Right lobe of liver (tissue), 6 donors: Measurements from ENCODE around the gene NBPF6. TPM values are rescaled to one million over a fixed set of nuclear protein-coding genes. Genes with fewer than 3 reads are reported as not detected.
A peak's percentile ranks its signal among the peaks of the same experiment; 100 is the strongest.
"Not testable (repeated sequence)": the region's sequence is repeated elsewhere in the genome, so short reads cannot be mapped to it uniquely, and the experiment has no call there.

Source experiments
- ATAC-seq, 4 donors: fragments of 200-7000 bp; cut with Tn5 transposase; one replicate each; pipeline ENCODE4 v1.9.1; 2020; ENCODE audit warnings: mild to moderate bottlenecking in 4 of 4, moderate library complexity in 4 of 4
- DNase-seq, 3 donors: peaks; one replicate each; pipeline ENCODE4 v3.0.0-alpha.2; 2020
- H3K27ac ChIP-seq, 3 donors: fragments of 200-600 bp; one replicate each; pipeline ENCODE4 v1.8.0; 2022
- H3K27me3 ChIP-seq, 2 donors: fragments of 200-600 bp; one replicate each; pipeline ENCODE4 v1.8.0; 2022
- H3K36me3 ChIP-seq, 4 donors: fragments of 200-600 bp; sonication (generic) in 1 of 4; one replicate each; pipeline versions ENCODE4 v1.5.1 to v1.8.0; 2017 to 2022; ENCODE audit warnings: control low read depth in 1 of 4
- H3K4me1 ChIP-seq, 4 donors: fragments of 200-600 bp; sonication (generic) in 1 of 4; one replicate each; pipeline versions ENCODE4 v1.5.1 to v1.8.0; 2017 to 2022; ENCODE audit warnings: control low read depth in 1 of 4
- H3K4me3 ChIP-seq, 3 donors: fragments of 200-600 bp; one replicate each; pipeline ENCODE4 v1.8.0; 2022
- H3K9me3 ChIP-seq, 4 donors: fragments of 200-600 bp; sonication (generic) in 1 of 4; one replicate each; pipeline versions ENCODE4 v1.5.1 to v1.8.0; 2017 to 2022; ENCODE audit warnings: control low read depth in 1 of 4
- CTCF ChIP-seq, 4 donors: fragments of 200-600 bp in 3 of 4; fragments of 450-650 bp in 1 of 4; IDR thresholded peaks; one replicate each; pipeline versions ENCODE4 v1.5.1 to v1.8.0; 2016 to 2022; ENCODE audit warnings: antibody characterized with exemption in 4 of 4, mild to moderate bottlenecking in 2 of 4
- POLR2A ChIP-seq: fragments of 450-650 bp; IDR thresholded peaks from one replicate; pipeline ENCODE4 v1.6.1; 2017; ENCODE audit warnings: antibody characterized with exemption, mild to moderate bottlenecking
- WGBS: methylation state at CpG from one replicate; pipeline ENCODE4 v1.1.6; 2018; ENCODE audit warnings: low coverage, low lambda C conversion rate; ENCODE audit not compliant: insufficient coverage; ENCODE audit errors: missing lambda C conversion rate; 5-methylcytosine and 5-hydroxymethylcytosine counted together
- intact Hi-C, 2 donors: fragments of 100-400 bp; cut with DNase I; formaldehyde crosslinking; loops; one replicate each; pipeline versions ENCODE4 v1.11.2 to v1.14.1; 2022
- total RNA-seq, 6 experiments: library from RNA; depleted of rRNA in 2 of 6; stranded (reverse); fragments of >200 nt in 2 of 6; fragmentation: NEBNext Ultra II Directional in 3 of 6; extraction: Animal tissue kit (Norgen Biotek cat#: 25700) in 3 of 6; gene quantifications; one replicate each; pipeline versions ENCODE4 v1.1.0 to v1.2.4, GENCODE V29; 2016 to 2023
- donor health status: DM: no; HTN: yes; CAD: no.
- donor health status: DM: no; HTN: no; CAD: no.
- donor health status: DM: no; HTN: no; CAD: no.
- donor health status: DM: no; HTN: yes; CAD: no.
- donor health status: DM: no; HTN: yes; CAD: no.

Gene NBPF6
- total RNA-seq, 6 experiments from 2014 or later: not detected

- TF ChIP-seq CTCF (IDR thresholded peaks at IDR 0.05) (peak; percentile 80 to 91 (median 85)), POLR2A (no peak)
- intact Hi-C loops: loop anchor here in 1 of 2 donors (10.0 kb wide), 1 partner anchor 52 kb away; the partner anchor contains the start of gene EEIG2
- H3K9me3 ChIP-seq: no peaks in the 10 kb centered on the region
- H3K4me1 ChIP-seq: no peaks in the 10 kb centered on the region
- ATAC-seq (peak; percentile 68 to 83 (median 78)), DNase-seq (no peak)
- no peaks in the 10 kb centered on the region for H3K36me3 ChIP-seq
- H3K27ac ChIP-seq: no peak overlapping the region
- no peak overlapping the region for H3K4me3 ChIP-seq
- no peaks in the 10 kb centered on the region for H3K27me3 ChIP-seq
- 49% methylated on average over 6 of the region's 6 CpGs for WGBS
Measured at GRCh38 chr1:108512239-108513043, 62.3 kb downstream of the NBPF6 start.

- H3K27ac ChIP-seq: no peak overlapping the region
- WGBS: 23% methylated on average over 2 of the region's 2 CpGs
- H3K36me3 ChIP-seq: no peaks in the 10 kb centered on the region
- intact Hi-C loops: loop anchor here in 1 of 2 donors (10.0 kb wide), 1 partner anchor 52 kb away; the partner anchor contains the start of gene EEIG2
- TF ChIP-seq CTCF (IDR thresholded peaks at IDR 0.05) (no peak), POLR2A (no peak)
- H3K4me1 ChIP-seq: no peaks in the 10 kb centered on the region
- H3K9me3 ChIP-seq: no peaks in the 10 kb centered on the region
- no peak overlapping the region for H3K4me3 ChIP-seq
- H3K27me3 ChIP-seq: no peaks in the 10 kb centered on the region
- DNase-seq (no peak), ATAC-seq (no peak)
Measured at GRCh38 chr1:108513044-108513415, 62.9 kb downstream of the NBPF6 start.

GRCh38 chr1:108513914-108514313 is 63.8 kb downstream of the NBPF6 start:
- WGBS: 82% methylated on average over 2 of the region's 2 CpGs
- not testable (repeated sequence) for H3K4me1 ChIP-seq, H3K27ac ChIP-seq, ATAC-seq, H3K4me3 ChIP-seq, DNase-seq, H3K36me3 ChIP-seq, H3K9me3 ChIP-seq, H3K27me3 ChIP-seq
- intact Hi-C loops: loop anchor here in 1 of 2 donors (10.0 kb wide), 1 partner anchor 51 kb away; the partner anchor contains the start of gene EEIG2

GRCh38 chr1:108517301-108517897 is 67.3 kb downstream of the NBPF6 start:
- ATAC-seq, H3K27ac ChIP-seq, H3K4me1 ChIP-seq, H3K36me3 ChIP-seq, H3K27me3 ChIP-seq, DNase-seq, H3K4me3 ChIP-seq, H3K9me3 ChIP-seq: not testable (repeated sequence)
- WGBS: 55% methylated on average over 5 of the region's 6 CpGs
- intact Hi-C loops: loop anchor here in 1 of 2 donors (10.0 kb wide), 1 partner anchor 47 kb away; the partner anchor contains the start of gene EEIG2

Other genes starting within 250 kb of the NBPF6 start
- gene SLC25A24, start 250.0 kb upstream of the NBPF6 start, total RNA-seq: 1 to 10 TPM; 1.1 to 3.9 (median 2.5) TPM
- not detected for gene NBPF4, start 206.3 kb upstream of the NBPF6 start, total RNA-seq
- 1 to 10 TPM in 5 of 6 experiments, under 1 TPM in 1; 0.88 to 6.5 (median 2.6) TPM for gene EEIG2, start 109.8 kb downstream of the NBPF6 start, total RNA-seq
- gene HENMT1, start 210.8 kb downstream of the NBPF6 start, total RNA-seq: 1 to 10 TPM in 1 of 6 experiments, under 1 TPM in 5; 0.18 to 1.2 (median 0.70) TPM
- 10 to 100 TPM in 5 of 6 experiments, 1 to 10 TPM in 1; 8.6 to 20.3 (median 12.6) TPM for gene PRPF38B, start 242.0 kb downstream of the NBPF6 start, total RNA-seq